HepG2 (cell line): ENCODE results near the gene RSPRY1. TPM values are rescaled to one million over a fixed set of nuclear protein-coding genes. Genes with fewer than 3 reads are reported as not detected.

Source experiments
- ARID2 ChIP-seq: sonication (generic); formaldehyde crosslinking; IDR thresholded peaks from 2 replicates; pipeline ENCODE4 v1.8.1; 2022; ENCODE audit warnings: mild to moderate bottlenecking, missing genetic modification reagents, borderline replicate concordance
- EHMT2 ChIP-seq: fragments of 200-600 bp; sonication (generic); IDR thresholded peaks from 2 replicates; pipeline ENCODE4 v1.7.0; 2017; ENCODE audit warnings: antibody characterized with exemption, low read depth, low read length, borderline replicate concordance
- GTF2F1 ChIP-seq: fragments of 150-350 bp; IDR thresholded peaks from 2 replicates; pipeline ENCODE4 v1.6.1; 2014; ENCODE audit warnings: low read length
- MLLT10 ChIP-seq: sonication (generic); formaldehyde crosslinking; IDR thresholded peaks from 2 replicates; pipeline ENCODE4 v1.4.0; 2020; ENCODE audit warnings: missing genetic modification reagents
- MLXIP ChIP-seq: sonication (generic); formaldehyde crosslinking; IDR thresholded peaks from 2 replicates; pipeline ENCODE4 v1.9.0; 2021; ENCODE audit warnings: missing genetic modification reagents, borderline replicate concordance
- PAX8 ChIP-seq: sonication (generic); formaldehyde crosslinking; IDR thresholded peaks from 2 replicates; pipeline ENCODE4 v1.8.0; 2022; ENCODE audit warnings: mild to moderate bottlenecking, missing genetic modification reagents, borderline replicate concordance
- POGK ChIP-seq: sonication (generic); formaldehyde crosslinking; conservative IDR thresholded peaks from 2 replicates; pipeline ENCODE4 v1.8.0; 2022; ENCODE audit warnings: mild to moderate bottlenecking, moderate library complexity, missing genetic modification reagents
- SP1 ChIP-seq, 2 experiments: fragments of 450-650 bp in 1 of 2; sonication (generic) in 1 of 2; formaldehyde crosslinking in 1 of 2; IDR thresholded peaks; 2 replicates each; pipeline versions ENCODE4 v1.4.0 to v1.6.1; 2016 to 2020; ENCODE audit warnings: missing genetic modification reagents in 1 of 2
- ZNF670 ChIP-seq: sonication (generic); formaldehyde crosslinking; IDR thresholded peaks from 2 replicates; pipeline ENCODE4 v1.8.0; 2022; ENCODE audit warnings: mild to moderate bottlenecking, missing genetic modification reagents, borderline replicate concordance
- ZNF770 ChIP-seq: sonication (generic); formaldehyde crosslinking; IDR thresholded peaks from 2 replicates; pipeline ENCODE4 v1.5.0; 2020; ENCODE audit warnings: mild to moderate bottlenecking, missing genetic modification reagents
- ZNF776 ChIP-seq: sonication (generic); formaldehyde crosslinking; IDR thresholded peaks from 2 replicates; pipeline ENCODE4 v1.4.0; 2020; ENCODE audit warnings: mild to moderate bottlenecking, missing genetic modification reagents
- ZSCAN22 ChIP-seq: sonication (generic); formaldehyde crosslinking; IDR thresholded peaks from 2 replicates; pipeline ENCODE4 v1.4.0; 2020; ENCODE audit warnings: mild to moderate bottlenecking, missing genetic modification reagents
- polyA plus RNA-seq, 8 experiments: library from polyadenylated mRNA; depleted of rRNA in 3 of 8; stranded (reverse) in 7 of 8; unstranded in 1 of 8; fragments of >200 nt; fragmentation: Illumina TruSeq in 4 of 8; extraction: Trizol in 4 of 8; gene quantifications; 2 replicates each; pipeline versions ENCODE4 v1.2.1 to v1.2.3, GENCODE V29; 2011 to 2016; ENCODE audit warnings: low read depth in 4 of 8, missing spikeins in 1 of 8, mixed read lengths in 1 of 8; ENCODE audit not compliant: insufficient read depth in 1 of 8
- total RNA-seq, 5 experiments: library from RNA; depleted of rRNA; stranded (reverse); fragments of >200 nt; fragmentation: Illumina TruSeq; extraction: Trizol; gene quantifications; 2 replicates each; pipeline ENCODE4 v1.2.3, GENCODE V29; 2016; ENCODE audit warnings: low read depth in 1 of 5
- TF ChIP-seq, protein P1 (sequence below): sonication (generic); formaldehyde crosslinking; IDR thresholded peaks from 2 replicates; pipeline ENCODE4 v1.4.0; 2020; ENCODE audit warnings: missing genetic modification reagents, borderline replicate concordance
- TF ChIP-seq, protein P2 (sequence below): sonication (generic); formaldehyde crosslinking; IDR thresholded peaks from 2 replicates; pipeline ENCODE4 v1.8.1; 2023; ENCODE audit warnings: missing genetic modification reagents, mild to moderate bottlenecking, borderline replicate concordance
- TF ChIP-seq, protein P3 (sequence below): IDR thresholded peaks from 2 replicates; pipeline ENCODE4 v1.6.1; 2016; ENCODE audit warnings: missing compliant biosample characterization, missing genetic modification reagents, borderline replicate concordance

The RSPRY1 gene
- total and polyA plus RNA-seq, 2 of the 13 experiments (the other 11 are each of a cell fraction or from before 2014, with no cell fraction given), result 53.4 to 61.0 TPM

DNA sequence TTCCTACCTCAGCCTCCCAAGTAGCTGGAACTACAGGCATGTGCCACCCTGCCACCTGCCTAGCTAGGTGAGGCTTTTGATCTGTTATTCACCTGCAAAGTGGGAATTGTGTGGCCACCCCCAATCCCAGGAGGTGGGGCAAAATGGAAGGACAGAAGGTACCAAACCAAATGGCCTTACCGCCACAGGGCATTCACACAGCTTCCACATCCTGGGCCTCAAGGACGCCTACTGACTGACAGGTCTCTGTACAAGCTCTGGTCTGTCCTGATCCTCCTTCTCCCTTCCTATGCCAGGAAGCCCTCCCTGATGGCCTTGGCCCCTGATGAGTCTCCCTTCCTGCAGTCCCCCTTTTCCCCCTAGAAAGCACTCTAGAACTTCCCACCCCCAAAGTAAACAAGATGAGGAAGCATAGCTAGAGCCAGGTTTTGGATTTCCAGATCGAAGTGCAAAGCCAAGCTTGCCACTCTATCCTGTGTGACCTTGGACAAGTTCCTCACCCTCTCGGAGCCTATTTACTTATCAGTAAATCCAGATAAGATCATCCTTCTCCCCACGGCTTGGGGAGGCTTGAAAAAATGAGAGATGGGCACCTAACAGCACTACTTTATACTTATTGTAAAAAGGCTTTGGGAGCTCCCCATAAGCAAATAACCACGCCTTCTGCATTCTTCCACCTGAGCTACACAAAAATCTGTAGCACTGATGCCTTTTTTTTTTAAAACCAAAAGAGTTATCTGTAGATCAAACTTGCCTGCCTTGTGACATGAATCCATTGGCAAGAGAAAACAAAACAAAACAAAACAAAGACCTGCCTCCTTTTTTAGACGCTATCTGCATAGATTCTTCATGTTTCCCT lies 93.9 kb downstream of the RSPRY1 start (continued):
- TF ChIP-seq, protein P1, sequence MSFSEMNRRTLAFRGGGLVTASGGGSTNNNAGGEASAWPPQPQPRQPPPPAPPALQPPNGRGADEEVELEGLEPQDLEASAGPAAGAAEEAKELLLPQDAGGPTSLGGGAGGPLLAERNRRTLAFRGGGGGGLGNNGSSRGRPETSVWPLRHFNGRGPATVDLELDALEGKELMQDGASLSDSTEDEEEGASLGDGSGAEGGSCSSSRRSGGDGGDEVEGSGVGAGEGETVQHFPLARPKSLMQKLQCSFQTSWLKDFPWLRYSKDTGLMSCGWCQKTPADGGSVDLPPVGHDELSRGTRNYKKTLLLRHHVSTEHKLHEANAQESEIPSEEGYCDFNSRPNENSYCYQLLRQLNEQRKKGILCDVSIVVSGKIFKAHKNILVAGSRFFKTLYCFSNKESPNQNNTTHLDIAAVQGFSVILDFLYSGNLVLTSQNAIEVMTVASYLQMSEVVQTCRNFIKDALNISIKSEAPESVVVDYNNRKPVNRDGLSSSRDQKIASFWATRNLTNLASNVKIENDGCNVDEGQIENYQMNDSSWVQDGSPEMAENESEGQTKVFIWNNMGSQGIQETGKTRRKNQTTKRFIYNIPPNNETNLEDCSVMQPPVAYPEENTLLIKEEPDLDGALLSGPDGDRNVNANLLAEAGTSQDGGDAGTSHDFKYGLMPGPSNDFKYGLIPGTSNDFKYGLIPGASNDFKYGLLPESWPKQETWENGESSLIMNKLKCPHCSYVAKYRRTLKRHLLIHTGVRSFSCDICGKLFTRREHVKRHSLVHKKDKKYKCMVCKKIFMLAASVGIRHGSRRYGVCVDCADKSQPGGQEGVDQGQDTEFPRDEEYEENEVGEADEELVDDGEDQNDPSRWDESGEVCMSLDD (CRISPR knock-in tag), result peak; percentile 90
- TF ChIP-seq SP1 (IDR thresholded peaks at IDR 0.05) (no peak), SP1 (CRISPR knock-in tag; IDR thresholded peaks at IDR 0.05) (no peak; the same call in 1 of the 2 replicates), ZSCAN22 (peak; percentile 70; the same call in 1 of the 2 replicates), EHMT2 (no peak), MLXIP (CRISPR knock-in tag) (no peak), ZNF670 (peak; percentile 95), POGK (CRISPR knock-in tag) (peak; percentile 90), ARID2 (CRISPR knock-in tag) (no peak), MLLT10 (CRISPR knock-in tag) (no peak), GTF2F1 (no peak), PAX8 (CRISPR knock-in tag) (peak; percentile 57; the same call in 1 of the 2 replicates), ZNF776 (CRISPR knock-in tag) (no peak), ZNF770 (CRISPR knock-in tag) (peak; percentile 62)
- TF ChIP-seq, protein P2, sequence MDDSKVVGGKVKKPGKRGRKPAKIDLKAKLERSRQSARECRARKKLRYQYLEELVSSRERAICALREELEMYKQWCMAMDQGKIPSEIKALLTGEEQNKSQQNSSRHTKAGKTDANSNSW (CRISPR knock-in tag), result no peak
- TF ChIP-seq, protein P3, sequence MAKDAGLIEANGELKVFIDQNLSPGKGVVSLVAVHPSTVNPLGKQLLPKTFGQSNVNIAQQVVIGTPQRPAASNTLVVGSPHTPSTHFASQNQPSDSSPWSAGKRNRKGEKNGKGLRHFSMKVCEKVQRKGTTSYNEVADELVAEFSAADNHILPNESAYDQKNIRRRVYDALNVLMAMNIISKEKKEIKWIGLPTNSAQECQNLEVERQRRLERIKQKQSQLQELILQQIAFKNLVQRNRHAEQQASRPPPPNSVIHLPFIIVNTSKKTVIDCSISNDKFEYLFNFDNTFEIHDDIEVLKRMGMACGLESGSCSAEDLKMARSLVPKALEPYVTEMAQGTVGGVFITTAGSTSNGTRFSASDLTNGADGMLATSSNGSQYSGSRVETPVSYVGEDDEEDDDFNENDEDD, result peak; percentile 47; the same call in 1 of the 2 replicates
